HUES48 (cell line): ENCODE results near the gene EFCAB8.
"Not testable (repeated sequence)": the region's sequence is repeated elsewhere in the genome, so short reads cannot be mapped to it uniquely, and the experiment has no call there.

Experiments used
- H3K27ac ChIP-seq: one replicate; pipeline ENCODE4 v1.7.0; 2013; ENCODE audit warnings: low read depth, low read length, inconsistent platforms
- H3K27me3 ChIP-seq: 2 replicates; pipeline ENCODE4 v1.6.1; 2013; ENCODE audit warnings: mild to moderate bottlenecking, low read length; ENCODE audit not compliant: control insufficient read depth, insufficient read depth
- H3K36me3 ChIP-seq: 2 replicates; pipeline ENCODE4 v1.6.1; 2013; ENCODE audit warnings: low read length; ENCODE audit not compliant: control insufficient read depth, insufficient read depth
- H3K4me1 ChIP-seq: 2 replicates; pipeline ENCODE4 v1.6.1; 2013; ENCODE audit warnings: mild to moderate bottlenecking, low read length; ENCODE audit not compliant: control insufficient read depth, insufficient read depth
- H3K4me3 ChIP-seq: 2 replicates; pipeline ENCODE4 v1.5.1; 2013; ENCODE audit warnings: mild to moderate bottlenecking, low read depth, low read length
- H3K9ac ChIP-seq: 2 replicates; pipeline ENCODE4 v1.6.1; 2013; ENCODE audit warnings: mild to moderate bottlenecking, low read depth, low read length, moderate library complexity
- H3K9me3 ChIP-seq: 2 replicates; pipeline ENCODE4 v1.6.1; 2013; ENCODE audit warnings: low read length; ENCODE audit not compliant: control insufficient read depth, insufficient read depth

EFCAB8 gene

DNA sequence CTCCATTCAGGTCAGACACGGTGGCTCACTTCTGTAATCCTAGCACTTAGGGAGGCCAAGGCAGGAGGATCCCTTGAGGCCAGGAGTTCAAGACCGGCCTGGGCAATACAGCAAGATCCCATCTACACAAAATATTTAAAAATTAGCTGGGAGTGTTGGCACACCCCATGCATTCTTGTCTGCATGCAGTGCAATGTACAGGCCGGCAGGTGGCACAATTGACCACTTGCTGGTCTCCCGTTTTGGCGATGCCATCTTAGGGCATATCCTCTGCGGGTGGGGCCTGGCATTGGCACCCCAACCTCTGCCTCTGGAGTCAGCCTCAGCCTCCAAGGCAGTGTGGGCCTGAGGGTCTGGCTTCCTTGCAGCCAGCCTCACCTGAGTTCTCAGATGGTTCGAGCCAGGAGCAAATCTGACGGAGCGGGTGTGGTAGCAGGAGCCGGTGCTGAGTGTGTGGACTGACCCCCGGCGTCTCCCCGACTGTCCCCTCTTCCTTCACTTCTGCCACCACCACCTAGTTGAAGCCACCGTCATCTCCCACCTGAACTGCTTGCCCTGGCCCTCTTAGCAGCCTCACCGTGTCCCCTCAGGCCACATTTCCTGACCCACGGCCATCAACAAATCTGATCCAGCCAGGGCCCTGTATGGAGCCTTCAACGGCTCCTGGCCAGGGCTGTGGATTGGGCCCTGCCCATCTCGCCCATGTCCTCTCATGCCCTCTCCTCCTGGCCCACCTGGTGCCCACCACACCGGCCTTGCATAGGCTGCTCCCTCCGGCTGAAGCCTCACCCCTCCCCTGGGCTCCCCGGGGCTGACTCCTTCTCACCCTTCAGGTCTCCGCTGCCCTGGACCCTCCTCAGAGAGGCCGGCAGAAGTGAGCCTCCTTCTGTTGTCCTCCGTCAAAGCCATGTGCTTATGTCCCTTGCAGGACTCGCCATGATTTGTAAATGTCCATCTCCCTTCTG lies 44.0 kb downstream of the EFCAB8 start:
- no peaks in the 10 kb centered on the region for H3K4me1 ChIP-seq
- H3K27me3 ChIP-seq, result no peaks in the 10 kb centered on the region
- no peak overlapping the region for H3K9ac ChIP-seq
- no peaks in the 10 kb centered on the region for H3K36me3 ChIP-seq
- no peaks in the 10 kb centered on the region for H3K9me3 ChIP-seq
- H3K27ac ChIP-seq, result no peak overlapping the region
- no peak overlapping the region for H3K4me3 ChIP-seq

GRCh38 chr20:32903666-32904175 lies 45.0 kb downstream of the EFCAB8 start:
- Histone ChIP-seq H3K27ac (no peak overlapping the region), H3K27me3 (no peaks in the 10 kb centered on the region), H3K36me3 (no peaks in the 10 kb centered on the region), H3K9ac (no peak overlapping the region), H3K4me3 (no peak overlapping the region), H3K9me3 (no peaks in the 10 kb centered on the region), H3K4me1 (no peaks in the 10 kb centered on the region)

- H3K4me3 ChIP-seq, H3K27ac ChIP-seq, H3K9ac ChIP-seq, H3K9me3 ChIP-seq, H3K27me3 ChIP-seq, H3K4me1 ChIP-seq, H3K36me3 ChIP-seq: not testable (repeated sequence)
Measured at GRCh38 chr20:32904678-32905077, 46.0 kb downstream of the EFCAB8 start.

DNA sequence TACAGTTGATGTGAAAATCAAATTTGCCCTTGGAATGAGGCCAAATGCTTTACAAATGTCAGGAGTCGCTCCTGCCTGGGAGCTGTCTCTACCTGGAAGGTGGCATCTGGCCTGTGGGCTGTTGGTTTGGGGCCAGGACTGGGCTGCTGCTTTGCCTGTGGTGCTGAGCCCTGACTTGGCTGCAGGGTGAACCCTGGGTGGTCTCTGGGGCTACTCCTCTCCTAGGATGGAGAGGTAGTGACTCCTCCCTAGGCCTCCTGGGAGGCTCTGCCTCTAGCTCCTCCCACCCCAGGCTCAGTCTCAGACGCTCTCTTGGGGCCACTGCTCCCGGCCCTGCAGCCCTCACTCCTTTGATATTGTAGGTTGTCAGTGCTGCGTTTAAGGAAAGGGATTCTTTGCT lies 47.5 kb downstream of the EFCAB8 start:
- no peaks in the 10 kb centered on the region for H3K27me3 ChIP-seq
- no peak overlapping the region for H3K4me3 ChIP-seq
- H3K9ac ChIP-seq, result no peak overlapping the region
- no peaks in the 10 kb centered on the region for H3K4me1 ChIP-seq
- H3K27ac ChIP-seq, result no peak overlapping the region
- no peaks in the 10 kb centered on the region for H3K36me3 ChIP-seq
- H3K9me3 ChIP-seq, result no peaks in the 10 kb centered on the region

DNA sequence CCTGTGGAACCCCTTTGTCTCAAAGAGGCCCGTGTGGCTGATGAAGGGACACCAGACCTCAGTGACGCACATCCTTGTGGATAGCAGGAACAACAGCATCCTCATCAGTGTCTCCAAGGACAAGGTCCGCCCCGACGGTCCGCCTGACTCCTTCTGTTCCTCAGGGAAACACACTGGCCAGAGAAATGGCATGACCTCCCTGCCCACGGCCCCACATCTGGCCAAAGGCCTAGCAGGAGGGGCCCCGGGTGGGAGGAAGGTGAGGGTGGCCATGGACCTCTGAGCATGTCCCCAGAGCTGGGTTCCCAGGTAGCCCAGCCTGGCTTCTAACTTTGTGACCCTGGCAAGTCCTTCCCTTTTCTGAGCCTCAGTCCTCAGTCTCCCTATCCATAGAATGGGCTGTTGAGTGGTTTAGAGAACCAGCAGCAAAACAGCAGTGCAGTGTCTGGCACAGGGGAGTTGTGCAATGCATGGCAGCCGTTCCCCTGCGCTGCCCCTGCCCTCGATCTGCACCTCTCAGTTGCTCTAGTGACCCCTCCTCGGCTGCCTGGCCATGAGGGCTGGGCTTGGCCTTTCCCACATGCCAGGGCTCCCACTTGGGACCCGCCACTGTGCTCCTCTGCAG lies 48.3 kb downstream of the EFCAB8 start:
- Histone ChIP-seq H3K27me3 (no peaks in the 10 kb centered on the region), H3K4me3 (no peak overlapping the region), H3K9me3 (no peaks in the 10 kb centered on the region), H3K27ac (no peak overlapping the region), H3K36me3 (no peaks in the 10 kb centered on the region), H3K4me1 (no peaks in the 10 kb centered on the region), H3K9ac (no peak overlapping the region)

GRCh38 chr20:32907886-32908285 lies 49.2 kb downstream of the EFCAB8 start:
- no peaks in the 10 kb centered on the region for H3K27me3 ChIP-seq
- no peak overlapping the region for H3K9ac ChIP-seq
- no peaks in the 10 kb centered on the region for H3K9me3 ChIP-seq
- H3K27ac ChIP-seq, result no peak overlapping the region
- no peaks in the 10 kb centered on the region for H3K36me3 ChIP-seq
- H3K4me3 ChIP-seq, result no peak overlapping the region
- H3K4me1 ChIP-seq, result no peaks in the 10 kb centered on the region

DNA sequence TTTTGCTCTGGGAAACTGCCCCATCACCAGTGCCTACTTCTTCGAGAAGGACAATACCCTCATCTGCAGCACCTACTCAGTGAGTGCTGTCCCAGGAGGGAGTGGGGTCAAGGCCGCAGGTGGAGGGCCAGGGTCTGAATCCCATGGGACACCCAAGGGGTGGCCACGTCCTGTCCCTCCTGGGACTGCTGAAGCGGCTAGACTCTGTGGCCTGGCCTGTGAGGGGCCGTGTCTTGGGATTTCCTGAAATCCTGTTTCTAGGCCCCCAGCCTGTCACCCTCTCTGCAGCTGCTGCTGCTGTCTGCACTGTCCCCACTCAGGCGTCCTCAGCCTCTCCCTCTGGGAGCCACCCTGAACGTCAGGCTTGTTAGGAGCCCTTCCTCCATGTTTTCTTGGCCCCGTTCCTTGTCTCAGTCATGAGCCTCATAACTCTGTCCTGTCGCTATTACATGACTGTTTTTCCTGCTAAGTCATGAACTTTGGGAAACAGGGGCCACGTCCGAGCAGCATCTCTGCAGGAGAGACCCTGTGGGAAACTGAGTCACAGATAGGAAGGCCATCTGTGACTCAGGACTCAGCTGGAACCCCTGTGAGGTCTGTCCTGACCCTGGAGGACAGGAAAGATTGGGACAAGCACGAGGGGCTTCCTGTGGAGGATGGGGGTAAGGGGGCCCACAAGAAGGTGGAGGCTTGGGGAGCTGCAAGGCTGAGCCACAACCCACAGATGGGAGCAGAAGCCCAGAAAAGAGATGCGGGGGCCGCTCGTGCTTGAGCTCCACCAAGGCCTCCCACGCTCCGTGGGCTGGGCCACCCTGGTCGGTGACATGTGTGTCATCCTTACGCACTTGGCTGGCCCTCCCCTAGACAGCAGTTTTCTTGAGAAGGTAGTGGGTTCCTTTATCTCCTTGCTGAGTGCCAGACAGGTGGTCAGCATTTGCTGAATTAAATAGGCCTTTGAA lies 49.9 kb downstream of the EFCAB8 start:
- no peaks in the 10 kb centered on the region for H3K36me3 ChIP-seq
- no peaks in the 10 kb centered on the region for H3K27me3 ChIP-seq
- H3K4me3 ChIP-seq, result no peak overlapping the region
- no peaks in the 10 kb centered on the region for H3K4me1 ChIP-seq
- no peaks in the 10 kb centered on the region for H3K9me3 ChIP-seq
- no peak overlapping the region for H3K27ac ChIP-seq
- H3K9ac ChIP-seq, result no peak overlapping the region

- H3K9ac ChIP-seq, result no peak overlapping the region
- no peaks in the 10 kb centered on the region for H3K9me3 ChIP-seq
- no peak overlapping the region for H3K4me3 ChIP-seq
- no peaks in the 10 kb centered on the region for H3K4me1 ChIP-seq
- no peaks in the 10 kb centered on the region for H3K27me3 ChIP-seq
- H3K36me3 ChIP-seq, result no peaks in the 10 kb centered on the region
- no peak overlapping the region for H3K27ac ChIP-seq
Measured at GRCh38 chr20:32909451-32909850, 50.7 kb downstream of the EFCAB8 start.

GRCh38 chr20:32909896-32910571 lies 51.3 kb downstream of the EFCAB8 start:
- Histone ChIP-seq H3K27me3 (no peaks in the 10 kb centered on the region), H3K4me1 (no peaks in the 10 kb centered on the region), H3K9ac (no peak overlapping the region), H3K9me3 (peaks cover 2% of the 10 kb centered on the region; the same call in 1 of the 2 replicates), H3K27ac (no peak overlapping the region), H3K36me3 (no peaks in the 10 kb centered on the region), H3K4me3 (no peak overlapping the region)

- Histone ChIP-seq H3K9ac (no peak overlapping the region), H3K4me1 (no peaks in the 10 kb centered on the region), H3K27ac (no peak overlapping the region), H3K36me3 (no peaks in the 10 kb centered on the region), H3K4me3 (no peak overlapping the region), H3K9me3 (peaks cover 14% of the 10 kb centered on the region; the same call in 1 of the 2 replicates), H3K27me3 (no peaks in the 10 kb centered on the region)
Measured at GRCh38 chr20:32911355-32911754, 52.6 kb downstream of the EFCAB8 start.
